Measurements from ENCODE around the gene NXPH4.

DNA sequence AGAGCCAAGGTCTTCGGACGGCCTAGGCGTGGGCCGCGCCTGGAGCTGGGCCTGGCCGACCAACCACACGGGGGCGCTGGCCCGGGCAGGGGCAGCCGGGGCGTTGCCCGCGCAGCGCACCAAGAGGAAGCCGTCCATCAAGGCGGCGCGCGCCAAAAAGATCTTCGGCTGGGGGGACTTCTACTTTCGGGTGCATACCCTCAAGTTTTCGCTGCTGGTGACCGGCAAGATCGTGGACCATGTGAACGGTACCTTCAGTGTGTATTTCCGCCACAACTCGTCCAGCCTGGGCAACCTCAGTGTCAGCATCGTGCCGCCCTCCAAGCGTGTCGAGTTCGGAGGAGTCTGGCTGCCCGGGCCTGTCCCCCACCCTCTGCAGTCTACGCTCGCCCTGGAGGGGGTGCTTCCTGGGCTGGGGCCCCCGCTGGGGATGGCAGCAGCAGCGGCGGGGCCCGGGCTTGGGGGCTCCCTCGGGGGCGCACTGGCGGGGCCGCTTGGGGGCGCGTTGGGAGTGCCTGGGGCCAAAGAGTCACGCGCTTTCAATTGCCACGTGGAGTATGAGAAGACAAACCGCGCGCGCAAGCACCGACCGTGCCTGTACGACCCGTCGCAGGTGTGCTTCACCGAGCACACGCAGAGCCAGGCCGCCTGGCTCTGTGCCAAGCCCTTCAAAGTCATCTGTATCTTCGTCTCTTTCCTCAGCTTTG lies 8.5 kb downstream of the NXPH4 start:
- TF ChIP-seq, protein P1, sequence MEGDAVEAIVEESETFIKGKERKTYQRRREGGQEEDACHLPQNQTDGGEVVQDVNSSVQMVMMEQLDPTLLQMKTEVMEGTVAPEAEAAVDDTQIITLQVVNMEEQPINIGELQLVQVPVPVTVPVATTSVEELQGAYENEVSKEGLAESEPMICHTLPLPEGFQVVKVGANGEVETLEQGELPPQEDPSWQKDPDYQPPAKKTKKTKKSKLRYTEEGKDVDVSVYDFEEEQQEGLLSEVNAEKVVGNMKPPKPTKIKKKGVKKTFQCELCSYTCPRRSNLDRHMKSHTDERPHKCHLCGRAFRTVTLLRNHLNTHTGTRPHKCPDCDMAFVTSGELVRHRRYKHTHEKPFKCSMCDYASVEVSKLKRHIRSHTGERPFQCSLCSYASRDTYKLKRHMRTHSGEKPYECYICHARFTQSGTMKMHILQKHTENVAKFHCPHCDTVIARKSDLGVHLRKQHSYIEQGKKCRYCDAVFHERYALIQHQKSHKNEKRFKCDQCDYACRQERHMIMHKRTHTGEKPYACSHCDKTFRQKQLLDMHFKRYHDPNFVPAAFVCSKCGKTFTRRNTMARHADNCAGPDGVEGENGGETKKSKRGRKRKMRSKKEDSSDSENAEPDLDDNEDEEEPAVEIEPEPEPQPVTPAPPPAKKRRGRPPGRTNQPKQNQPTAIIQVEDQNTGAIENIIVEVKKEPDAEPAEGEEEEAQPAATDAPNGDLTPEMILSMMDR (conservative IDR thresholded peaks at IDR 0.05), result no peak
- no peak for TF ChIP-seq ZFX (IDR thresholded peaks at IDR 0.05)
